ENCODE results near the gene NRDC.

Gene NRDC

GRCh38 chr1:51741121-51741681, 137.3 kb downstream of the NRDC start:
- TF ChIP-seq CTCF (IDR thresholded peaks at IDR 0.05): no peak

GRCh38 chr1:51740652-51741051, 137.9 kb downstream of the NRDC start:
- TF ChIP-seq CTCF (IDR thresholded peaks at IDR 0.05): no peak

All from LNCAP (cell line).